Karpas-422 (cell line): ENCODE data around the gene CCDC102B. TPM values are rescaled to one million over a fixed set of nuclear protein-coding genes. Genes with fewer than 3 reads are reported as not detected.

Experiments used
- DNase-seq: peaks from one replicate; pipeline ENCODE4 v3.0.0-alpha.2; 2015
- H2AFZ ChIP-seq: fragments of 200-600 bp; sonication (generic); 2 replicates; pipeline ENCODE4 v1.6.1; 2014; ENCODE audit warnings: antibody characterized with exemption, low read length, mixed read lengths
- H3K27ac ChIP-seq: fragments of 200-600 bp; sonication (generic); 2 replicates; pipeline ENCODE4 v1.5.1; 2014; ENCODE audit warnings: mild to moderate bottlenecking, low read length, moderate library complexity
- H3K27me3 ChIP-seq: fragments of 200-600 bp; sonication (generic); 2 replicates; pipeline ENCODE4 v1.6.1; 2014; ENCODE audit warnings: low read length, mixed read lengths
- H3K36me3 ChIP-seq: fragments of 200-600 bp; sonication (generic); 2 replicates; pipeline ENCODE4 v1.6.1; 2014; ENCODE audit warnings: low read length, mixed read lengths; ENCODE audit not compliant: insufficient read depth
- H3K4me1 ChIP-seq: fragments of 200-600 bp; sonication (generic); 2 replicates; pipeline ENCODE4 v1.6.1; 2014; ENCODE audit warnings: mild to moderate bottlenecking, low read length, mixed read lengths
- H3K4me2 ChIP-seq: fragments of 200-600 bp; sonication (generic); 2 replicates; pipeline ENCODE4 v1.6.1; 2014; ENCODE audit warnings: low read length, low read depth, mild to moderate bottlenecking; ENCODE audit not compliant: poor library complexity, severe bottlenecking
- H3K4me3 ChIP-seq: fragments of 200-600 bp; sonication (generic); 2 replicates; pipeline ENCODE4 v1.5.1; 2014; ENCODE audit warnings: mild to moderate bottlenecking, antibody characterized with exemption, low read length, mixed read lengths
- H3K79me2 ChIP-seq: fragments of 200-600 bp; sonication (generic); 2 replicates; pipeline ENCODE4 v1.6.1; 2014; ENCODE audit warnings: mild to moderate bottlenecking, low read length, mixed read lengths
- H3K9ac ChIP-seq: fragments of 200-600 bp; sonication (generic); 2 replicates; pipeline ENCODE4 v1.6.0; 2014; ENCODE audit warnings: low read length
- H3K9me2 ChIP-seq: fragments of 200-600 bp; sonication (generic), shearing (Covaris generic); replicated peaks from 2 replicates; pipeline ENCODE4 v1.6.0; 2014; ENCODE audit warnings: mild to moderate bottlenecking, low read length, moderate library complexity; ENCODE audit not compliant: insufficient read depth
- H3K9me3 ChIP-seq: fragments of 300-700, 200-600 bp; sonication (generic); 2 replicates; pipeline ENCODE4 v1.6.1; 2014; ENCODE audit warnings: low read length, mixed read lengths
- H4K20me1 ChIP-seq: fragments of 200-600 bp; sonication (generic); 2 replicates; pipeline ENCODE4 v1.6.1; 2014; ENCODE audit warnings: mild to moderate bottlenecking, antibody characterized with exemption, low read length, low read depth; ENCODE audit not compliant: insufficient read depth
- total RNA-seq: library from RNA; depleted of rRNA; stranded (reverse); fragments of >200 nt; shearing (Covaris generic); gene quantifications from 2 replicates; pipeline ENCODE4 v1.2.3, GENCODE V29; 2014; ENCODE audit warnings: low replicate concordance

CCDC102B gene
- total RNA-seq, 1 experiment from 2014 or later, result 10.0 TPM

GRCh38 chr18:68796936-68797690 lies 767 bp upstream of the CCDC102B start:
- H3K27me3 ChIP-seq, result no peaks in the 10 kb centered on the region
- no peak for DNase-seq
- H3K4me3 ChIP-seq, result no peak overlapping the region
- no peaks in the 10 kb centered on the region; the same call in 1 of the 2 replicates for H3K9me2 ChIP-seq
- no peak overlapping the region for H3K4me2 ChIP-seq
- H3K27ac ChIP-seq, result no peak overlapping the region
- no peaks in the 10 kb centered on the region for H3K36me3 ChIP-seq
- H3K4me1 ChIP-seq, result no peaks in the 10 kb centered on the region
- H3K9ac ChIP-seq, result no peak overlapping the region
- H4K20me1 ChIP-seq, result no peaks in the 10 kb centered on the region
- H3K79me2 ChIP-seq, result no peaks in the 10 kb centered on the region
- no peaks in the 10 kb centered on the region for H3K9me3 ChIP-seq
- no peak overlapping the region for H2AFZ ChIP-seq

GRCh38 chr18:68800075-68800474 lies 2.2 kb downstream of the CCDC102B start:
- Histone ChIP-seq H3K9ac (no peak overlapping the region), H3K36me3 (no peaks in the 10 kb centered on the region), H3K4me1 (no peaks in the 10 kb centered on the region), H3K27ac (no peak overlapping the region), H3K27me3 (no peaks in the 10 kb centered on the region), H4K20me1 (no peaks in the 10 kb centered on the region), H3K4me2 (no peak overlapping the region), H3K4me3 (no peak overlapping the region), H3K79me2 (no peaks in the 10 kb centered on the region), H2AFZ (no peak overlapping the region), H3K9me2 (no peaks in the 10 kb centered on the region), H3K9me3 (no peaks in the 10 kb centered on the region)
- DNase-seq, result no peak

- Histone ChIP-seq H3K4me3 (no peak overlapping the region), H3K9ac (no peak overlapping the region), H3K36me3 (no peaks in the 10 kb centered on the region), H3K27me3 (no peaks in the 10 kb centered on the region), H3K4me1 (no peaks in the 10 kb centered on the region), H2AFZ (no peak overlapping the region), H3K9me3 (no peaks in the 10 kb centered on the region), H4K20me1 (no peaks in the 10 kb centered on the region), H3K9me2 (no peaks in the 10 kb centered on the region), H3K79me2 (no peaks in the 10 kb centered on the region), H3K4me2 (no peak overlapping the region), H3K27ac (no peak overlapping the region)
- no peak for DNase-seq
Observed at GRCh38 chr18:68803356-68803755, 5.5 kb downstream of the CCDC102B start.

DNA sequence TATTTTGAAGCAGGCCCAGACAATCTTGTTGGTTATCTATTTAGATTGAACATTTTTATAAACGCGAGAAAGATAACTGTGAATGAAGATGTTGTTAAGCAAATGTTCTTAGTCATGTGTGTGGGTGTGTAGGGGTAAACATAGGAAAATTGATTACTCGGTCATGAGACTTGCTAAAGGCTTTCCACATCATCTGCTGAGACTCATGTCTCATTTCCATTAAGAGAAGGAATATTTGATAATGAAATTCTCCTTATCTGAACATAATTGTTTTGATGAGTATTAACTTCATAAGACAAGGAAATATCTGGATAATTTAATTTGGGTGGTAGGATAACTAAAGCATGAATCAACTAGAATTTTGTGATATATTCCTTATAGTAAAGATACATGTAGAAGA lies 19.7 kb downstream of the CCDC102B start:
- no peak overlapping the region for H3K4me2 ChIP-seq
- no peaks in the 10 kb centered on the region for H3K9me2 ChIP-seq
- H3K79me2 ChIP-seq, result no peaks in the 10 kb centered on the region
- no peak overlapping the region for H3K9ac ChIP-seq
- no peak overlapping the region for H2AFZ ChIP-seq
- H3K27ac ChIP-seq, result no peak overlapping the region
- H3K4me1 ChIP-seq, result no peaks in the 10 kb centered on the region
- H4K20me1 ChIP-seq, result no peaks in the 10 kb centered on the region
- 0 out of 2 replicates have a peak, but pooled peaks cover 2% of the 10 kb centered on the region for H3K27me3 ChIP-seq
- no peaks in the 10 kb centered on the region for H3K9me3 ChIP-seq
- no peaks in the 10 kb centered on the region for H3K36me3 ChIP-seq
- DNase-seq, result no peak
- no peak overlapping the region for H3K4me3 ChIP-seq

DNA sequence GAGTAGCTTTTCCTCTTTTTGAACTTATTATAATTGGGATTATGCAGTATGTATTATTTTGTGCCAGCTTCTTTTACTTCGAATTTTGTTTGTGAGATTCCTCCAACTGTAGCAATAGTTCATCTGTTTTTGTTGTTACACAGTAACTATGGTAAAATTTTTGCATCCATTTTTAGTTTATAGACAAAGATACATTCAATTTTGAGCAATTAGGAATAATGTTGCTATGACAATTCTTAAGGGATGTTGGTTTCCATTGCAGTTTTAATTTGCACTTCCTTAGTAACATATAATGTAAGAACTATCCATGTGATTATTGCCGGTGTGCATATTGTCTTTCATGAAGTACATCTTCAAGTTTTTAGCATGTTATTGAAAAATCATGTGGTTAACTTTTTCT lies 20.7 kb downstream of the CCDC102B start:
- DNase-seq, result no peak
- Histone ChIP-seq H3K4me1 (no peaks in the 10 kb centered on the region), H3K79me2 (no peaks in the 10 kb centered on the region), H2AFZ (no peak overlapping the region), H3K9ac (no peak overlapping the region), H3K36me3 (no peaks in the 10 kb centered on the region), H3K4me2 (no peak overlapping the region), H3K9me3 (no peaks in the 10 kb centered on the region), H3K27me3 (0 out of 2 replicates have a peak, but pooled peaks cover 5% of the 10 kb centered on the region), H3K27ac (no peak overlapping the region), H3K4me3 (no peak overlapping the region), H4K20me1 (no peaks in the 10 kb centered on the region), H3K9me2 (no peaks in the 10 kb centered on the region)

GRCh38 chr18:68822926-68823325 lies 25.0 kb downstream of the CCDC102B start:
- H3K79me2 ChIP-seq, result no peaks in the 10 kb centered on the region
- no peak overlapping the region for H3K9ac ChIP-seq
- H3K27me3 ChIP-seq, result 0 out of 2 replicates have a peak, but pooled peaks cover 6% of the 10 kb centered on the region
- H3K9me3 ChIP-seq, result no peaks in the 10 kb centered on the region
- H2AFZ ChIP-seq, result no peak overlapping the region
- no peaks in the 10 kb centered on the region for H3K36me3 ChIP-seq
- 0 out of 2 replicates have a peak, but pooled peaks cover 4% of the 10 kb centered on the region for H3K9me2 ChIP-seq
- no peaks in the 10 kb centered on the region for H3K4me1 ChIP-seq
- H3K4me3 ChIP-seq, result no peak overlapping the region
- H4K20me1 ChIP-seq, result no peaks in the 10 kb centered on the region
- DNase-seq, result no peak
- no peak overlapping the region for H3K4me2 ChIP-seq
- no peak overlapping the region for H3K27ac ChIP-seq

GRCh38 chr18:68826121-68826520 lies 28.2 kb downstream of the CCDC102B start:
- no peak overlapping the region for H3K4me2 ChIP-seq
- no peak for DNase-seq
- no peaks in the 10 kb centered on the region for H3K79me2 ChIP-seq
- H3K4me3 ChIP-seq, result no peak overlapping the region
- 0 out of 2 replicates have a peak, but pooled peaks cover 4% of the 10 kb centered on the region for H3K9me2 ChIP-seq
- no peaks in the 10 kb centered on the region for H3K9me3 ChIP-seq
- no peaks in the 10 kb centered on the region for H4K20me1 ChIP-seq
- H3K4me1 ChIP-seq, result no peaks in the 10 kb centered on the region
- H2AFZ ChIP-seq, result peak overlapping the region; percentile 18; the same call in 1 of the 2 replicates
- H3K36me3 ChIP-seq, result no peaks in the 10 kb centered on the region
- H3K27ac ChIP-seq, result no peak overlapping the region
- 0 out of 2 replicates have a peak, but pooled peaks cover 6% of the 10 kb centered on the region for H3K27me3 ChIP-seq
- no peak overlapping the region for H3K9ac ChIP-seq

GRCh38 chr18:68830256-68831045 lies 32.6 kb downstream of the CCDC102B start:
- no peak overlapping the region for H3K9ac ChIP-seq
- no peak overlapping the region for H3K4me2 ChIP-seq
- no peak overlapping the region for H3K4me3 ChIP-seq
- no peaks in the 10 kb centered on the region for H3K9me3 ChIP-seq
- H4K20me1 ChIP-seq, result no peaks in the 10 kb centered on the region
- H3K36me3 ChIP-seq, result no peaks in the 10 kb centered on the region
- H3K4me1 ChIP-seq, result no peaks in the 10 kb centered on the region
- 0 out of 2 replicates have a peak, but pooled peaks cover 4% of the 10 kb centered on the region for H3K27me3 ChIP-seq
- no peak for DNase-seq
- H3K79me2 ChIP-seq, result no peaks in the 10 kb centered on the region
- H3K27ac ChIP-seq, result no peak overlapping the region
- H2AFZ ChIP-seq, result no peak overlapping the region
- peaks cover 7% of the 10 kb centered on the region; the same call in 1 of the 2 replicates for H3K9me2 ChIP-seq
